Activated CD8-positive, alpha-beta memory T cell treated with anti-CD3 and anti-CD28 coated beads for 48 hours (primary cell): ENCODE measurements around the gene HCFC1R1.
A peak's percentile ranks its signal among the peaks of the same experiment; 100 is the strongest.

ENCODE experiments used
- DNase-seq, 3 experiments: peaks; one replicate each; pipeline ENCODE4 v3.0.0-alpha.2; 2020; ENCODE audit warnings: low read depth in 2 of 3, low spot score in 2 of 3

HCFC1R1 gene

GRCh38 chr16:3035972-3036725, 12.4 kb upstream of the HCFC1R1 start:
- no peak for DNase-seq

- DNase-seq: no peak
Measured at GRCh38 chr16:3035289-3035971, 11.7 kb upstream of the HCFC1R1 start.

- DNase-seq: no peak
Measured at GRCh38 chr16:3032624-3033023, 8.9 kb upstream of the HCFC1R1 start.

GRCh38 chr16:3030222-3031212, 6.8 kb upstream of the HCFC1R1 start:
- DNase-seq: no peak

- no peak for DNase-seq
Measured at GRCh38 chr16:3029491-3030221, 5.9 kb upstream of the HCFC1R1 start.

GRCh38 chr16:3028716-3029319, 5.1 kb upstream of the HCFC1R1 start:
- DNase-seq: no peak

- DNase-seq: peak; percentile 68 to 91 (median 83)
Measured at GRCh38 chr16:3027983-3028715, 4.4 kb upstream of the HCFC1R1 start.

- DNase-seq: no peak
Measured at GRCh38 chr16:3027489-3027795, 3.7 kb upstream of the HCFC1R1 start.

- DNase-seq: no peak
Measured at GRCh38 chr16:3026609-3027488, 3.1 kb upstream of the HCFC1R1 start.

- DNase-seq: no peak
Measured at GRCh38 chr16:3026003-3026378, 2.2 kb upstream of the HCFC1R1 start.

- DNase-seq: no peak
Measured at GRCh38 chr16:3025032-3026002, 1.6 kb upstream of the HCFC1R1 start.

GRCh38 chr16:3023415-3023668, 400 bp downstream of the HCFC1R1 start:
- DNase-seq: no peak

GRCh38 chr16:3022684-3023414, 893 bp downstream of the HCFC1R1 start:
- no peak for DNase-seq

- peak in 2 of 3 experiments; percentile 71 to 73 for DNase-seq
Measured at GRCh38 chr16:3022208-3022683, 1.5 kb downstream of the HCFC1R1 start.

- peak; percentile 55 to 74 (median 70) for DNase-seq
Measured at GRCh38 chr16:3021449-3022207, 2.1 kb downstream of the HCFC1R1 start.
